Pancreas (tissue), 10 donors: Measurements from ENCODE around the gene TMEM30A. TPM values are rescaled to one million over a fixed set of nuclear protein-coding genes. Genes with fewer than 3 reads are reported as not detected.
A peak's percentile ranks its signal among the peaks of the same experiment; 100 is the strongest.

Source experiments
- ATAC-seq, 4 donors: fragments of 200-7000 bp; cut with Tn5 transposase; one replicate each; pipeline versions ENCODE4 v1.8.0 to v1.9.1; 2020; ENCODE audit warnings: mild to moderate bottlenecking in 4 of 4, moderate library complexity in 4 of 4
- DNase-seq, 6 donors: peaks; one replicate each; pipeline ENCODE4 v3.0.0-alpha.2; 2020
- FAIRE-seq: peaks from 2 replicates; lab custom pipeline; 2012; peaks lifted over from hg19 to GRCh38; lab: Jason Lieb, UNC
- H3K27ac ChIP-seq, 4 donors: fragments of 200-600 bp; sonication (generic); 1 replicate in 3 of 4; 2 replicates in 1 of 4; pipeline versions ENCODE4 v1.5.0 to v1.8.0; 2020
- H3K27me3 ChIP-seq, 4 donors: fragments of 200-600 bp; one replicate each; pipeline ENCODE4 v1.8.0; 2021
- H3K36me3 ChIP-seq, 3 donors: fragments of 200-600 bp; sonication (generic) in 1 of 3; one replicate each; pipeline versions ENCODE4 v1.5.0 to v1.8.0; 2020 to 2021
- H3K4me1 ChIP-seq, 3 donors: fragments of 200-600 bp; one replicate each; pipeline ENCODE4 v1.8.0; 2021
- H3K4me3 ChIP-seq, 4 donors: fragments of 200-600 bp; sonication (generic) in 2 of 4; one replicate each; pipeline versions ENCODE4 v1.5.0 to v1.8.0; 2020 to 2021
- H3K9me3 ChIP-seq, 4 donors: fragments of 200-600 bp; one replicate each; pipeline ENCODE4 v1.8.0; 2021
- WGBS, 2 donors: extraction: QIAGEN DNeasy Blood & Tissue Kit; methylation state at CpG; one replicate each; pipeline ENCODE4 v1.1.7; 2013; 5-methylcytosine and 5-hydroxymethylcytosine counted together
- intact Hi-C, 3 donors: fragments of 100-400 bp; cut with DNase I; formaldehyde crosslinking; loops; one replicate each; pipeline versions ENCODE4 v1.11.1 to v1.14.2; 2022
- polyA plus RNA-seq, 2 donors: library from polyadenylated mRNA; stranded (reverse); fragments of 200-250 nt; gene quantifications; one replicate each; pipeline ENCODE4 v1.2.3, GENCODE V29; 2013
- total RNA-seq, 6 donors: library from RNA; stranded (reverse); fragmentation: NEBNext Ultra II Directional in 4 of 6; extraction: Animal tissue kit (Norgen Biotek cat#: 25700) in 4 of 6; gene quantifications; one replicate each; pipeline versions ENCODE4 v1.2.1 to v1.2.4, GENCODE V29; 2021 to 2023
- TF ChIP-seq, protein P1 (sequence below), 4 donors: fragments of 200-600 bp; sonication (generic) in 3 of 4; IDR thresholded peaks; one replicate each; pipeline versions ENCODE4 v1.5.0 to v1.8.0; 2021; ENCODE audit warnings: antibody characterized with exemption in 4 of 4
- donor health status: healthy with polysubstance abuse.
- donor health status: DM: no; HTN: no; CAD: no; lungs with moderate emphysema.
- donor health status: DM: no; HTN: no; CAD: no.
- donor health status: control.
- donor health status: control.
- donor health status: Bipolar disorder and iron deficiency.
- donor health status: DM: yes; HTN: yes; CAD: no.
- donor health status: DM: no; HTN: no; CAD: no.
- donor health status: DM: no; HTN: no; CAD: no.
- donor health status: DM: yes; HTN: yes; CAD: no.

Gene TMEM30A
- total and polyA plus RNA-seq, 8 donors, result 21.2 to 85.5 (median 66.5) TPM

DNA sequence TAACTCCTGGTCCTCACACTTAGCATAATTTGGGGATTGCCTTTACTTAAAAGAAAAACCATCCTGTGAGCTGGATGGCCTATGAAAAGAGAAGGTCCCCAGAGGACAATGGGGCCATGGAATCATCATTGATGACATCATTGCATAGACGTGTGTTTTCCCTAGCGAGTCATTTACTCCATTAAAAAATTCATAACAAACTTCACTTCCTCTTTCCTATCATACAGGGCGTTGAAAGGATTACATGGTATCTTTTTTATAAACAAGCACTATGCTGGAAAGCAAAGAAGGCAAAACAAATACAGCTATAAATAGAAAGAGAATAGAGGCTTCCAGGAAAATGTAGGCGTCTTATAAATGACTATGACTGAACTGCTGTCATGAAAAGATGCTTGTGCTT lies 67.4 kb downstream of the TMEM30A start:
- Histone ChIP-seq H3K27me3 (no peaks in the 10 kb centered on the region), H3K27ac (no peak overlapping the region), H3K4me3 (no peak overlapping the region), H3K36me3 (no peaks in the 10 kb centered on the region), H3K9me3 (no peaks in the 10 kb centered on the region), H3K4me1 (no peaks in the 10 kb centered on the region)
- FAIRE-seq, result peak; percentile 43
- peak in 2 of 4 donors; percentile 38 to 57 for ATAC-seq
- TF ChIP-seq, protein P1, sequence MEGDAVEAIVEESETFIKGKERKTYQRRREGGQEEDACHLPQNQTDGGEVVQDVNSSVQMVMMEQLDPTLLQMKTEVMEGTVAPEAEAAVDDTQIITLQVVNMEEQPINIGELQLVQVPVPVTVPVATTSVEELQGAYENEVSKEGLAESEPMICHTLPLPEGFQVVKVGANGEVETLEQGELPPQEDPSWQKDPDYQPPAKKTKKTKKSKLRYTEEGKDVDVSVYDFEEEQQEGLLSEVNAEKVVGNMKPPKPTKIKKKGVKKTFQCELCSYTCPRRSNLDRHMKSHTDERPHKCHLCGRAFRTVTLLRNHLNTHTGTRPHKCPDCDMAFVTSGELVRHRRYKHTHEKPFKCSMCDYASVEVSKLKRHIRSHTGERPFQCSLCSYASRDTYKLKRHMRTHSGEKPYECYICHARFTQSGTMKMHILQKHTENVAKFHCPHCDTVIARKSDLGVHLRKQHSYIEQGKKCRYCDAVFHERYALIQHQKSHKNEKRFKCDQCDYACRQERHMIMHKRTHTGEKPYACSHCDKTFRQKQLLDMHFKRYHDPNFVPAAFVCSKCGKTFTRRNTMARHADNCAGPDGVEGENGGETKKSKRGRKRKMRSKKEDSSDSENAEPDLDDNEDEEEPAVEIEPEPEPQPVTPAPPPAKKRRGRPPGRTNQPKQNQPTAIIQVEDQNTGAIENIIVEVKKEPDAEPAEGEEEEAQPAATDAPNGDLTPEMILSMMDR (IDR thresholded peaks at IDR 0.05), result no peak
- intact Hi-C loops, result loop anchor here in 1 of 3 donors (5.0 kb wide), 1 partner anchor 1475 kb away; no protein-coding TSS in a partner anchor
- 17 to 19% methylated on average over 4 of the region's 4 CpGs for WGBS, 2 donors
- DNase-seq, result no peak

DNA sequence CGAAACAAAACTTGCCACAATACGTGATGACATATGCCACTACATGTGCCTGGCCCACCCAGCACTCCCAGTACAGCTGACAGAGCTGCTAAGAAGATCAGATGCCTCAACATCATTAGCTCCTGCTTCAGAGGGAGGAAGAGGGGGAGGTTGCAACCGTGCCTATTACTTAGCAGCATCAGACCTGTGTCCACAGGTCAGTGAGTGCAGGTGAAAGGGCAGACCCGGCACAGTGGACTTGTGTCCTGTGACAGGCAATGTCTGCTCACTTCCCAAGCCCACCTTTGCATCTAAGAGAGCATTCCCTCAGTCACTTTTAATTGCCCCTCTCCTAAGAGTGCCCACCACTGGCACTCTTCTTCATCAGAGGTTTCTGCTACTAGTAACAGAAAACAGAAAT lies 69.3 kb downstream of the TMEM30A start:
- WGBS, 2 donors, result 66 to 73% methylated on average over 4 of the region's 4 CpGs
- Histone ChIP-seq H3K36me3 (no peaks in the 10 kb centered on the region), H3K4me3 (no peak overlapping the region), H3K27me3 (no peaks in the 10 kb centered on the region), H3K4me1 (no peaks in the 10 kb centered on the region), H3K9me3 (no peaks in the 10 kb centered on the region), H3K27ac (no peak overlapping the region)
- DNase-seq (no peak), ATAC-seq (no peak), FAIRE-seq (no peak)
- intact Hi-C loops, result loop anchor here in 1 of 3 donors (5.0 kb wide), 1 partner anchor 1473 kb away; no protein-coding TSS in a partner anchor
- TF ChIP-seq, protein P1 (IDR thresholded peaks at IDR 0.05), result no peak

DNA sequence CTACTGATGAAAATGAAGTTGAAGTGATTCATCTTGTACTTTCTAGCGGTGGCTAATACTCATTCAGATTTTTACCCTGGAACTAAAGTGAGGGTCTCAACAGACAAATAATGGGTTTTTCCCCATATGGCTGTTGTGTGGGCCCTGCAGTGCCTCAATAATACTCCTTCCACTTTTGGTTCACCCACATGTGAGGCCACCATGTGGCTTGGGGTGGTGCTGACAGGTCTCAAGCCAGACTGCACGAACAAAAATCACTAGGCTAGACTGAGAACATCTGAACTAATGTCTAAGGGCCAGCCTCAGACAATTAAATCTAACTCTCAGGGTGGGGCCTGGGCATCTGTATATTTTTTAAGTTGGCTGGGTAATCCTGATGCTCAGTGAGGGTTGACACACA lies 70.9 kb downstream of the TMEM30A start:
- no peak overlapping the region for H3K27ac ChIP-seq
- 72 to 78% methylated on average over 2 of the region's 2 CpGs for WGBS, 2 donors
- TF ChIP-seq, protein P1 (IDR thresholded peaks at IDR 0.05), result no peak
- FAIRE-seq (no peak), DNase-seq (no peak), ATAC-seq (no peak)
- no peak overlapping the region for H3K4me3 ChIP-seq
- intact Hi-C loops, result loop anchor here in 1 of 3 donors (5.0 kb wide), 1 partner anchor 1466 kb away; no protein-coding TSS in a partner anchor
- H3K4me1 ChIP-seq, result peaks cover 0 to under 1% (median 0%) of the 10 kb centered on the region in 3 donors
- no peaks in the 10 kb centered on the region for H3K9me3 ChIP-seq
- no peaks in the 10 kb centered on the region for H3K36me3 ChIP-seq
- no peaks in the 10 kb centered on the region for H3K27me3 ChIP-seq

DNA sequence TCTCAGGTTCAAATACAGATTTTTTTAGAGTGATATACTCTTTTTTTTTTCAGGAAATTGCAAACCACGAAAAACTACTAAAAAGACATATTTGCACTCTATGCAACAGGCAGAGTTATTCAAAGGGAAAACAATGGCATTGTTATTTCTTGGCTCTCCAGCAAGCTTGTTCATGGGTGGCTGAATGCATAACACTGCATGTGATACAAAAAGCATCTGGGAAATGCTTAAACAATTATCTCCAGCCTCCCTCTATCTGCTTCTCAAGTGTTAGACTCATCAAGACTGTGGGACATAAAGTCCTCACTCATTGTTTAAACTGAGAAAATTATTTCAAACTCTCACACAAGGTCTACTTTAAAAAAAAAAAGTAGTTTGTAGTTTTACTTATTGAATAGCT lies 71.5 kb downstream of the TMEM30A start:
- FAIRE-seq (no peak), DNase-seq (no peak), ATAC-seq (no peak)
- Histone ChIP-seq H3K9me3 (no peaks in the 10 kb centered on the region), H3K4me3 (no peak overlapping the region), H3K27ac (no peak overlapping the region), H3K27me3 (no peaks in the 10 kb centered on the region), H3K36me3 (no peaks in the 10 kb centered on the region), H3K4me1 (peaks cover 0 to 6% (median 0%) of the 10 kb centered on the region in 3 donors)
- intact Hi-C loops, result loop anchor here in 1 of 3 donors (5.0 kb wide), 1 partner anchor 1466 kb away; no protein-coding TSS in a partner anchor
- TF ChIP-seq, protein P1 (IDR thresholded peaks at IDR 0.05), result no peak
- 15 to 17% methylated on average over 1 of the region's 1 CpG for WGBS, 2 donors

DNA sequence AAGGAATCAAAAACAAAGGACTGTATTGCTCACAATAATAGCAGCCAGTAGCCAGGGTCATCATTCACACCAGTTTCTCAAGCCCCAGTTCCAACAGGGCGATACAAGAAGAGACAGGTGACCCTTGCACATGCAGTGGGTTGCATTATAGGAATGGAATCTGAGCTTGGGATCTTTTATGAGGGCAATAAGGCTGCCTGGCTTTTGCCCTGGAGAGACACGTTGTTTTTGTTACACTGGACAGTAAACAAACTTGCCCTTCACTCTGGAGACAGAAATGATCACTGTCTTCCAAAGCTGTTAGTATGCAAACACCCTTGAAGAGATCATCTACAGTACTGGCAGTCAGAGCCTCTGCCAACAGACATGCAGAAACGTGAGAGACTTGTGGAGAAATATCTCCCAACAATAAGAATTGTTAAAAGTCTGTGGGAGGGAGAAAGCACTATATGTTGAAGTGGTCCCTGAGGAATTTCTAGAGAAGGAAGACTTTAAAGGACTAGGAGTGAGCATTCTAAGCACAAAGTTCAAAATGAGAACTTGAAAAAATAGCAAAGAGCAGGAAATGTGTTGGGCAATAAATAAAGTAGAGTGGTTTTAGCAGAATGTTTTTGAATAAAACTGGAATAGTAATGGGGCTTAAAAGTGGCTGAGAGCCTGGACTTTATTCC lies 72.5 kb downstream of the TMEM30A start:
- Histone ChIP-seq H3K36me3 (no peaks in the 10 kb centered on the region), H3K9me3 (no peaks in the 10 kb centered on the region), H3K27ac (no peak overlapping the region), H3K27me3 (peaks cover 0 to 1% (median 0%) of the 10 kb centered on the region in 4 donors), H3K4me1 (peaks cover 0 to 6% (median 0%) of the 10 kb centered on the region in 3 donors), H3K4me3 (no peak overlapping the region)
- FAIRE-seq (no peak), DNase-seq (no peak), ATAC-seq (no peak)
- 20 to 27% methylated on average over 3 of the region's 3 CpGs for WGBS, 2 donors
- TF ChIP-seq, protein P1 (IDR thresholded peaks at IDR 0.05), result no peak
- intact Hi-C loops, result loop anchor here in 1 of 3 donors (5.0 kb wide), 1 partner anchor 1465 kb away; no protein-coding TSS in a partner anchor
